OCI-M1 (cell line): Measurements from ENCODE around the gene OR5J2.
"Not testable (repeated sequence)": the region's sequence is repeated elsewhere in the genome, so short reads cannot be mapped to it uniquely, and the experiment has no call there.

Experiments
- DNase-seq: peaks from one replicate; lab custom pipeline; 2025; lab: John Stamatoyannopoulos, UW

The OR5J2 gene

DNA sequence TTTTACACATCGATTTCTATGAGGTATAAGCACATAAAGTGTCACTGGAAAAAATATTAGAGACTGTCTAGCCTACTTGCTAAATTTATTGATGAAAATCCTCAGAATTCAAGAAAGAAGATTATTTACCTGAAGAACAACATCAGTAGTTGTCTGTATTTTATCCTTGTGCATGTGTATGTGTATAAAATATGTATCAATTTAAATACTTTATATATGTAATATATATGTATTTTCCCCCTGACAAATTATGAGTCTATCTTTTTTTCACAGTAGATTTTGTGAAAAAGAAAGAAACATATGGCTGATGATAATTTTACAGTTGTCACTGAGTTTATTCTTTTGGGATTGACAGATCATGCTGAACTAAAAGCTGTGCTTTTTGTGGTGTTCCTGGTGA is at the start of gene OR5J2:
Gene OR5J2, plus strand, starts transcription at position 301 of the 400 bp plus-strand sequence. Its CDS starts 0 bp downstream, at position 301.
- no peak for DNase-seq

DNA sequence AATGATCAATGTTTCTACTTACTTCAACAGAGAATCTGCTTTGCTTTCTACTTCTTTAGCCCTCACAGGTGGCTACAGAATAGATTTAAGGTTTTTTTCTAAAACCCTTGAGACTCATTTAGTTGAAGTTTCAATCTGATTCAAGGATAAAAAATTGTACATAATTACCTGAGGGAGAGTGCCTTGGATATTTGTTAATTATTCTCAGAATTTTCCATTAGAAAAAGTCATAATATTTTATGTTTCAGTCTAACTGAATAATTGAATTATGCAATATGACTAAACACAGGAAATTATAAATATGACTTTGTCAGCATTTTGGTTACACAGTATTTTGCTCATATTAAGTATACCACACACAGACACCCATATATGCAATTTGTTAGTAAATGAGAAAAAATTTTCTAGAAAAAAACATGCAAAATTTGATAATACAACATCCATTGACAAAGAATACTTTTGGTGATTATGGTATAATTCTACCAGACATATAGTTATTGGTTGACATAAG is 36.2 kb upstream of the OR5J2 start, which contains the start of gene OR8J3:
Gene OR8J3, minus strand, starts transcription at position 51 of the 511 bp plus-strand sequence. CDS start 2,483 bp downstream, outside the sequence.
- DNase-seq = no peak

DNA sequence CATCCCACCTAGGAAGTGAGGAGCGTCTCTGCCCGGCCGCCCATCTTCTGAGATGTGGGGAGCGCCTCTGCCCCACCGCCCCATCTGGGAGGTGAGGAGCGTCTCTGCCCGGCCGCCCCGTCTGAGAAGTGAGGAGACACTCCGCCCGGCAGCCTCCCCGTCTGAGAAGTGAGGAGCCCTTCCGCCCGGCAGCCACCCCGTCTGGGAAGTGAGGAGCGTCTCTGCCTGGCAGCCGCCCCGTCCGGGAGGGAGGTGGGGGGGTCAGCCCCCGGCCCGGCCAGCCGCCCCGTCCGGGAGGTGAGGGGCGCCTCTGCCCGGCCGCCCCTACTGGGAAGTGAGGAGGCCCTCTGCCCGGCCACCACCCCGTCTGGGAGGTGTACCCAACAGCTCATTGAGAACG is 32.7 kb upstream of the OR5J2 start:
- DNase-seq = not testable (repeated sequence)

GRCh38 chr11:56151376-56151775 is 25.0 kb upstream of the OR5J2 start:
- DNase-seq = no peak

GRCh38 chr11:56152333-56152732 is 24.1 kb upstream of the OR5J2 start:
- DNase-seq = no peak

- no peak for DNase-seq
Measured at GRCh38 chr11:56160217-56160616, 16.2 kb upstream of the OR5J2 start, which contains the start of gene OR8K5. TSS of gene OR8K5 (minus strand) at chr11:56160317. CDS start at chr11:56160317, 0 bp downstream.

DNA sequence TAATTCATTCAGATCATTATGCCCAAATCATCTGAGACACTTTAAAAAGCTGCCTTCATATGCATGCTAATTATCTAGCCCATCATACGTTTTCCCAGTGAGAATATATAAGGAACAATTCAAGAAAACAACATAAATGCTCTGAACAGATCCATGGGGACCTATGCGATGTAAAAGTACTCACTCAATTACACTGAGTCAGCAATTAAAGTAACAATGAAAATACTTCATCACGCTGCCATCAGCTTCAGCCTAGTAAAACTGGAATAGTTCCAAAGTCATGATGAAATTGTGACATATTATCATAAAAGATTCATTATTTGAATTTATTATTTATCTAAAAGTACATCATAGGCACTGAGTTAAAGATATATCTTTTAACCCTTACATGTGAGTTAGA is 12.6 kb upstream of the OR5J2 start:
- no peak for DNase-seq

- no peak for DNase-seq
Measured at GRCh38 chr11:56172256-56172830, 4.1 kb upstream of the OR5J2 start.

DNA sequence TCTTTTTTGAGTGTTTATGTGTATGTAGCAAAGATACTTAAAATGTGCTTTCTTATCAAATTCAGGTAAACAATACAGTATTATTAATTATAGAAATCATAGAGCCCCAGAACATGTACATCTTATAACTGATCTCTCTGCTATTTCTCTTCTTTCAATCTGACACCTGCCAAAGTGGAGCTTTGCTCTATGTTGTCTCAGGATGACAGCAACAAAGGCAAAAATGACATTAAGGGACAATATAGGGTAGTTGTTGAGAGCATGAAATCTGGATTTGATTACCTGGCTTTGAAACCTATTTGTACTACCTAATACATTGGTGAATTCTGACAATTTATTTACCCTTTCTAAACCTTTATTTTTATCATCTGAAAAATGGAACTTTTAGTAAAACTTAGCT is 7.0 kb downstream of the OR5J2 start:
- no peak for DNase-seq

DNA sequence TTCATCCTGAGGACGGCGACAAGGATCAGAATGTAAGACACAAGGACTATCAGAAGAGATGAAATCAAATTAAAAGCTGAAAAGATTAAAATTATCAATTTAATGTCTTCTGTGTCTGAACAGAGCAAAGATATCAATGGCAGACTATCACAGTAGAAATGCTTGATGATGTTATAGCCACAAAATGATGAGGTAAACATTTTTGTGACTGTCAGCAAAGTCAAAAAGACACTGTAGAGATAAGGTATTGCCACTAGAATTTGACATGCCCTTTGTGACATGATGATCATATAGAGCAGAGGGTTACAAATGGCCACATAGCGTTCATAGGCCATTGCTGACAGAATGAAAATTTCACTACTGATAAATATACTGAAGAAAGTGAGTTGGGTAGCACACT is 12.2 kb downstream of the OR5J2 start:
- DNase-seq = no peak

DNA sequence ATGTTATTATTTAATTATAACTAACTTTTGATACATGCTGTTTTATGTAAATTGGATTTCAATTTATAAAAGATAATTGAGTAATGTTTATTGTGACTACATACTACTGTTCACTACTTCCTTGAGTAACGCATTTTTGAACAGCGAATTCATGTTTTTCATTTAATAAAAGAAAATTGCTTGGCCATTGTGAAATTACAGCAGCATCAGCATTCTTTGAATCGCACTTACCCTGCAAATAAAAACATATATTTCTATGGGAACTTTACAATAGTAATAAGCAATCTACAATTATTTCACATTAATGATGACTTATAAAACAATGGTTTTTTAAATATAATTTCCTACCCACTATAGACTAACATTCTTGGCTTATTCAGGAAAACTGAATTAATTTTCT is 20.3 kb downstream of the OR5J2 start:
- DNase-seq = no peak

DNA sequence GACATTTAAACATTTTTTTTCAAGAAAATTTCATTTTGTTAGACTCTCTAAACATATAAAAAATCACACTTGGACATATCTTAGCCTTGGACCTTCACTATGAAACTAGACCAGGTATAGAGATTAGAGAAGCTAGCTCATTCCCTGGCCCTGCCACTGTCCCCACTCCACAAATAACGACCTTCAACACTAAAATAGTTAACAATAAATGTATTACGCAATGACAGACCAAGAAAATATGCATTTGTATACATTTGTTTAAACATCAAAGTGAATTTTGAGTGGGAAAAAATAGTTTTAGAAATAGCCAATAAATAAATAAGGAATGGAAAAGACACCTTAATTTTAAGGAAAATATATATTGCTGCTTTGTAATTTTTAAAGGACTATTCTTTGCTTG is 20.9 kb downstream of the OR5J2 start:
- no peak for DNase-seq

- no peak for DNase-seq
Measured at GRCh38 chr11:56207790-56208189, 31.4 kb downstream of the OR5J2 start.

DNA sequence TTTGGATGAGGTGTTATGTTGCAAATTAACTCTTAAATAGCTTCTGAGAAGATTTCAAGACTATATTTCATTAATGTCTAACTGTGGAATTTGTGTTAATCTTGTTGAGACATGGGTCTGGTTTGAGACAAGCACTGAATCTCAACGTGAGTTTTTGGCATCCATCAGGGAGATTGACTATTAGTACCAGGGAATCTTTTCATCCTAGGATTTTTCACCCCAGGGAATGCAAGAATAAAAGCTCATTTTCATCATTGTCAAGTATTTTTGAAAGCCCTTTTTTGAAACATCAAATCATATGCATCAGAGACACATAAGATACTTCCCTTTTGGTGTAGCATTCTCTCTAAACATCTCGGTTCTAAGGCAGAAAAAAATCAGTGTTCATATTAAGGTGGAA is 38.1 kb downstream of the OR5J2 start:
- no peak for DNase-seq

GRCh38 chr11:56219735-56220134 is 43.3 kb downstream of the OR5J2 start:
- DNase-seq = peak; percentile 5
